ENCODE data around the gene PRKCA.

- TF ChIP-seq SIN3A (IDR thresholded peaks at IDR 0.05; ENCODE audit: borderline replicate concordance, insufficient read depth, low read length) (no peak), FOXP2 (optimal IDR thresholded peaks at IDR 0.05; ENCODE audit: borderline replicate concordance, extremely low read depth, extremely low read length, insufficient read depth) (no peak)
Measured at GRCh38 chr17:66803474-66803951, 501.1 kb downstream of the PRKCA start.
